OCI-LY7 (cell line): ENCODE measurements around the gene SYCP2.
"Not testable (repeated sequence)": the region's sequence is repeated elsewhere in the genome, so short reads cannot be mapped to it uniquely, and the experiment has no call there.

Source experiments
- EZH2phosphoT487 ChIP-seq: fragments of 200-600 bp; sonication (generic); IDR thresholded peaks from 2 replicates; pipeline ENCODE4 v1.6.1; 2018; ENCODE audit warnings: low read depth, borderline replicate concordance, mild to moderate bottlenecking, mixed run types, antibody characterized with exemption, low read length, moderate library complexity, mixed read lengths
- TF ChIP-seq, protein P1 (sequence below): fragments of 200-600 bp; sonication (generic); conservative IDR thresholded peaks from 2 replicates; pipeline ENCODE4 v1.5.1; 2014; ENCODE audit warnings: mild to moderate bottlenecking, antibody characterized with exemption, low read length, moderate library complexity, mixed read lengths

DNA sequence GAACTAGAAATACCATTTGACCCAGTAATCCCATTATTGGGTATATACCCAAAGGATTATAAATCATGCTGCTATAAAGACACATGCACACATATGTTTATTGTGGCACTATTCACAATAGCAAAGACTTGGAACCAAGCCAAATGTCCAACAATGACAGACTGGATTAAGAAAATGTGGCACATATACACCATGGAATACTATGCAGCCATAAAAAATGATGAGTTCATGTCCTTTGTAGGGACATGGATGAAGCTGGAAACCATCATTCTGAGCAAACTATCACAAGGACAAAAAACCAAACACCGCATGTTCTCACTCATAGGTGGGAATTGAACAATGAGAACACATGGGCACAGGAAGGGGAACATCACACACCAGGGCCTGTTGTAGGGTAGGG lies 76.9 kb downstream of the SYCP2 start:
- TF ChIP-seq, protein P1, sequence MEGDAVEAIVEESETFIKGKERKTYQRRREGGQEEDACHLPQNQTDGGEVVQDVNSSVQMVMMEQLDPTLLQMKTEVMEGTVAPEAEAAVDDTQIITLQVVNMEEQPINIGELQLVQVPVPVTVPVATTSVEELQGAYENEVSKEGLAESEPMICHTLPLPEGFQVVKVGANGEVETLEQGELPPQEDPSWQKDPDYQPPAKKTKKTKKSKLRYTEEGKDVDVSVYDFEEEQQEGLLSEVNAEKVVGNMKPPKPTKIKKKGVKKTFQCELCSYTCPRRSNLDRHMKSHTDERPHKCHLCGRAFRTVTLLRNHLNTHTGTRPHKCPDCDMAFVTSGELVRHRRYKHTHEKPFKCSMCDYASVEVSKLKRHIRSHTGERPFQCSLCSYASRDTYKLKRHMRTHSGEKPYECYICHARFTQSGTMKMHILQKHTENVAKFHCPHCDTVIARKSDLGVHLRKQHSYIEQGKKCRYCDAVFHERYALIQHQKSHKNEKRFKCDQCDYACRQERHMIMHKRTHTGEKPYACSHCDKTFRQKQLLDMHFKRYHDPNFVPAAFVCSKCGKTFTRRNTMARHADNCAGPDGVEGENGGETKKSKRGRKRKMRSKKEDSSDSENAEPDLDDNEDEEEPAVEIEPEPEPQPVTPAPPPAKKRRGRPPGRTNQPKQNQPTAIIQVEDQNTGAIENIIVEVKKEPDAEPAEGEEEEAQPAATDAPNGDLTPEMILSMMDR = not testable (repeated sequence)
- TF ChIP-seq EZH2phosphoT487 = not testable (repeated sequence)
